Neural cell (in vitro differentiated cells): ENCODE data around the gene TMOD1.

Experiments used
- EP300 ChIP-seq: fragments of 450-650 bp; conservative IDR thresholded peaks from 2 replicates; pipeline ENCODE4 v1.6.1; 2014; ENCODE audit warnings: antibody characterized with exemption, mild to moderate bottlenecking, moderate library complexity; ENCODE audit not compliant: poor library complexity, severe bottlenecking
- EZH2 ChIP-seq: fragments of 200-600, 300-800 bp; shearing (Covaris generic), sonication (generic); IDR thresholded peaks from 2 replicates; pipeline ENCODE4 v1.6.1; 2014; ENCODE audit warnings: antibody characterized with exemption, low read length, borderline replicate concordance, mild to moderate bottlenecking; ENCODE audit not compliant: insufficient read depth, poor library complexity, severe bottlenecking
- MXI1 ChIP-seq: fragments of 450-650 bp; conservative IDR thresholded peaks from 2 replicates; pipeline ENCODE4 v1.6.1; 2014; ENCODE audit warnings: antibody characterized with exemption, mild to moderate bottlenecking; ENCODE audit not compliant: poor library complexity, severe bottlenecking
- RAD21 ChIP-seq: fragments of 450-650 bp; conservative IDR thresholded peaks from 2 replicates; pipeline ENCODE4 v1.6.1; 2014; ENCODE audit warnings: antibody characterized with exemption, mild to moderate bottlenecking, moderate library complexity
- TF ChIP-seq, protein P1 (sequence below): fragments of 450-650 bp; IDR thresholded peaks from 2 replicates; pipeline ENCODE4 v1.5.1; 2014; ENCODE audit warnings: antibody characterized with exemption, mild to moderate bottlenecking, moderate library complexity; ENCODE audit not compliant: poor library complexity, severe bottlenecking
- TF ChIP-seq, protein P2 (sequence below): IDR thresholded peaks from 2 replicates; pipeline ENCODE4 v1.6.1; 2012; ENCODE audit warnings: borderline replicate concordance

DNA sequence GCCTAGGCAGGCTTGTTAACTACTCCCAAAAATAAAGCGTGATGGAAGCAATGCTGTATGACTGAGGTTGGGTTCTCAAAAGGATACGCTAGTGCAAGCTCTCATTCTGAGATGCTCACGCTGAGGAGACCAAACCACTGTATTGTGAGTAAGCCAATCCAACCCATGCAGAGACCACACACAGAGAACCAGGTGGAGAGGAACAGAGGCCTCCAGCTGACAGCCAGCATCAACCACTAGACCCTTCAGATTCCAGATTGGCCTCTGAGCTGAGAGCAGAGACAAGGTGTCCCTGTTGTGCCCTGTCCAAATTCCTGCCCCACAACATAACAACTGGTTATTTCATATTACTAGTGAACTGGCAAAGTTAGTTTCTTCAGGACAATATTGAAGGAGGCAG lies 127.2 kb downstream of the TMOD1 start:
- no peak for TF ChIP-seq EP300
- no peak for TF ChIP-seq MXI1
- TF ChIP-seq, protein P1, sequence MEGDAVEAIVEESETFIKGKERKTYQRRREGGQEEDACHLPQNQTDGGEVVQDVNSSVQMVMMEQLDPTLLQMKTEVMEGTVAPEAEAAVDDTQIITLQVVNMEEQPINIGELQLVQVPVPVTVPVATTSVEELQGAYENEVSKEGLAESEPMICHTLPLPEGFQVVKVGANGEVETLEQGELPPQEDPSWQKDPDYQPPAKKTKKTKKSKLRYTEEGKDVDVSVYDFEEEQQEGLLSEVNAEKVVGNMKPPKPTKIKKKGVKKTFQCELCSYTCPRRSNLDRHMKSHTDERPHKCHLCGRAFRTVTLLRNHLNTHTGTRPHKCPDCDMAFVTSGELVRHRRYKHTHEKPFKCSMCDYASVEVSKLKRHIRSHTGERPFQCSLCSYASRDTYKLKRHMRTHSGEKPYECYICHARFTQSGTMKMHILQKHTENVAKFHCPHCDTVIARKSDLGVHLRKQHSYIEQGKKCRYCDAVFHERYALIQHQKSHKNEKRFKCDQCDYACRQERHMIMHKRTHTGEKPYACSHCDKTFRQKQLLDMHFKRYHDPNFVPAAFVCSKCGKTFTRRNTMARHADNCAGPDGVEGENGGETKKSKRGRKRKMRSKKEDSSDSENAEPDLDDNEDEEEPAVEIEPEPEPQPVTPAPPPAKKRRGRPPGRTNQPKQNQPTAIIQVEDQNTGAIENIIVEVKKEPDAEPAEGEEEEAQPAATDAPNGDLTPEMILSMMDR: no peak
- TF ChIP-seq, protein P2, sequence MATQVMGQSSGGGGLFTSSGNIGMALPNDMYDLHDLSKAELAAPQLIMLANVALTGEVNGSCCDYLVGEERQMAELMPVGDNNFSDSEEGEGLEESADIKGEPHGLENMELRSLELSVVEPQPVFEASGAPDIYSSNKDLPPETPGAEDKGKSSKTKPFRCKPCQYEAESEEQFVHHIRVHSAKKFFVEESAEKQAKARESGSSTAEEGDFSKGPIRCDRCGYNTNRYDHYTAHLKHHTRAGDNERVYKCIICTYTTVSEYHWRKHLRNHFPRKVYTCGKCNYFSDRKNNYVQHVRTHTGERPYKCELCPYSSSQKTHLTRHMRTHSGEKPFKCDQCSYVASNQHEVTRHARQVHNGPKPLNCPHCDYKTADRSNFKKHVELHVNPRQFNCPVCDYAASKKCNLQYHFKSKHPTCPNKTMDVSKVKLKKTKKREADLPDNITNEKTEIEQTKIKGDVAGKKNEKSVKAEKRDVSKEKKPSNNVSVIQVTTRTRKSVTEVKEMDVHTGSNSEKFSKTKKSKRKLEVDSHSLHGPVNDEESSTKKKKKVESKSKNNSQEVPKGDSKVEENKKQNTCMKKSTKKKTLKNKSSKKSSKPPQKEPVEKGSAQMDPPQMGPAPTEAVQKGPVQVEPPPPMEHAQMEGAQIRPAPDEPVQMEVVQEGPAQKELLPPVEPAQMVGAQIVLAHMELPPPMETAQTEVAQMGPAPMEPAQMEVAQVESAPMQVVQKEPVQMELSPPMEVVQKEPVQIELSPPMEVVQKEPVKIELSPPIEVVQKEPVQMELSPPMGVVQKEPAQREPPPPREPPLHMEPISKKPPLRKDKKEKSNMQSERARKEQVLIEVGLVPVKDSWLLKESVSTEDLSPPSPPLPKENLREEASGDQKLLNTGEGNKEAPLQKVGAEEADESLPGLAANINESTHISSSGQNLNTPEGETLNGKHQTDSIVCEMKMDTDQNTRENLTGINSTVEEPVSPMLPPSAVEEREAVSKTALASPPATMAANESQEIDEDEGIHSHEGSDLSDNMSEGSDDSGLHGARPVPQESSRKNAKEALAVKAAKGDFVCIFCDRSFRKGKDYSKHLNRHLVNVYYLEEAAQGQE: no peak
- no peak for TF ChIP-seq EZH2
- TF ChIP-seq RAD21: no peak
